Loucy (cell line): Measurements from ENCODE around the gene FAM168A.

ENCODE experiments used
- EZH2phosphoT487 ChIP-seq: fragments of 200-600 bp; IDR thresholded peaks from 2 replicates; pipeline ENCODE4 v1.6.1; 2018; ENCODE audit warnings: antibody characterized with exemption, mild to moderate bottlenecking, moderate library complexity, borderline replicate concordance
- TF ChIP-seq, protein P1 (sequence below): fragments of 200-600 bp; sonication (generic); conservative IDR thresholded peaks from 2 replicates; pipeline ENCODE4 v1.5.1; 2014; ENCODE audit warnings: mild to moderate bottlenecking, antibody characterized with exemption, low read length

DNA sequence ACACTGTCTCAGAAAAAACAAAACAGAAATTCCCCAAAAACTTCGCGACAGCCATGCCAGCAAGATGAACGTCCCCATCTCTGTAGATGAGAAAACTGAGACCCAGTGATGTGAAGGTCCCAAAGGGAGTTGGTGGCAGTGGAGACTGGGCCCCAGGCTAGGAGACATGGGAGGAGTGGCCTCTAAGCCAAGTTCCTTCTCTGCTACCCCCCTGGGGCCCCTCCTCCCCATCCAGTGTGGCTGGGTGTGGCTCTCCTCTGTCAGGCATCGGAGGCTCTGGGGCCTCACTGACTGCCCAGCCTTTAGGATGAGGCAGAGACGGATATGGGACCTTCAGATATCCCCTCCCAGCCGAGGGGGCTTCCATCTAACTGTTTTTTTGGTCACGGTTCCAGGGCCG, 211.9 kb downstream of the FAM168A start:
- TF ChIP-seq, protein P1, sequence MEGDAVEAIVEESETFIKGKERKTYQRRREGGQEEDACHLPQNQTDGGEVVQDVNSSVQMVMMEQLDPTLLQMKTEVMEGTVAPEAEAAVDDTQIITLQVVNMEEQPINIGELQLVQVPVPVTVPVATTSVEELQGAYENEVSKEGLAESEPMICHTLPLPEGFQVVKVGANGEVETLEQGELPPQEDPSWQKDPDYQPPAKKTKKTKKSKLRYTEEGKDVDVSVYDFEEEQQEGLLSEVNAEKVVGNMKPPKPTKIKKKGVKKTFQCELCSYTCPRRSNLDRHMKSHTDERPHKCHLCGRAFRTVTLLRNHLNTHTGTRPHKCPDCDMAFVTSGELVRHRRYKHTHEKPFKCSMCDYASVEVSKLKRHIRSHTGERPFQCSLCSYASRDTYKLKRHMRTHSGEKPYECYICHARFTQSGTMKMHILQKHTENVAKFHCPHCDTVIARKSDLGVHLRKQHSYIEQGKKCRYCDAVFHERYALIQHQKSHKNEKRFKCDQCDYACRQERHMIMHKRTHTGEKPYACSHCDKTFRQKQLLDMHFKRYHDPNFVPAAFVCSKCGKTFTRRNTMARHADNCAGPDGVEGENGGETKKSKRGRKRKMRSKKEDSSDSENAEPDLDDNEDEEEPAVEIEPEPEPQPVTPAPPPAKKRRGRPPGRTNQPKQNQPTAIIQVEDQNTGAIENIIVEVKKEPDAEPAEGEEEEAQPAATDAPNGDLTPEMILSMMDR, result no peak
- TF ChIP-seq EZH2phosphoT487, result no peak
